ENCODE data around the gene SIK2.
A peak's percentile ranks its signal among the peaks of the same experiment; 100 is the strongest.
"Not testable (repeated sequence)": the region's sequence is repeated elsewhere in the genome, so short reads cannot be mapped to it uniquely, and the experiment has no call there.

Gene SIK2

DNA sequence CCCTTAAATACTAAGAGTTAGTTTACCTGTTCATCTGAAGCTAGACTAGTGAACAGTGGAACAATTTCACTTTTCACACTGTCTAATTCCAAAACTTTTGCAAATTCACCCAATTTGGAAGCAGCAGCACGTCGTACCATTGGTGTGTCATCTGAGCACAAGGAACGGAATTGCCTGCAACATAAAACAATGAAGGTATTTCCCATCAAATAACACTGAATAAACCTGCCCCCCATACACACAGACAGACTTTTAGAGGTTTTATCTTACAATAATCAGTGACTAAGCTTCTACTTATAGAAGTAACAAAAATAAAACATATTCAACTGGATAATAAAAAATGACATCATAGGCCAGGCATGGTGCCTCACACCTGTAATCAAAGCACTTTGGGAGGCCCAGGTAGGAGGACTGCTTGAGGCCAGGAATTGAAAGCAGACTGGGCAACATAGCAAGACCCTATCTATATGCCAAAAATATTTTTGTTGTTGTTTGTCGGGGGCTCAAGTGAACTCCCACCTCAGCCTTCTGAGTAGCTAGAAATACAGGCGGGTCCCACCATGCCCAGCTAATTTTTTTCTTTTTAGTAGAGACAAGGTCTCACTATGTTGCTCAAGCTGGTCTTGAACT lies 157.6 kb downstream of the SIK2 start:
- no peak for DNase-seq (ENCODE audit: low spot score)

DNA sequence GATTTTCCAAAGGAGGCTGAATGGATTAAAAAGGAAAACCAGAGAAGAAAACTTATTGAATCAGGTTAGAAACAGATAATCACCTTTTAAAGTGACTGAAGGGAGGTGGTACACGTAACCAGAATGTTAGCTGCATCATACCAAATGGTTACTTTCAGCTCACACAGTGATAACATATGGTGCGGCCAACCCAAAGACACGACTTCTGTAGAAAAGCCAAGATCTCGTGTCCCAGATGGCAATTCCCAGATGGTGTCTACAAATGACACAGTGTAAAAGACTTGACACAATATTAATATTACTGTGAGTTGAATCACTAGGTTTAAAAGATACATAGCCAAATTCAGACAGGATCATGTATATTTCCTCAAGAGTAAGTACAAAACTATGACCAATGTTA lies 158.8 kb downstream of the SIK2 start:
- DNase-seq (ENCODE audit: low spot score) = no peak

DNA sequence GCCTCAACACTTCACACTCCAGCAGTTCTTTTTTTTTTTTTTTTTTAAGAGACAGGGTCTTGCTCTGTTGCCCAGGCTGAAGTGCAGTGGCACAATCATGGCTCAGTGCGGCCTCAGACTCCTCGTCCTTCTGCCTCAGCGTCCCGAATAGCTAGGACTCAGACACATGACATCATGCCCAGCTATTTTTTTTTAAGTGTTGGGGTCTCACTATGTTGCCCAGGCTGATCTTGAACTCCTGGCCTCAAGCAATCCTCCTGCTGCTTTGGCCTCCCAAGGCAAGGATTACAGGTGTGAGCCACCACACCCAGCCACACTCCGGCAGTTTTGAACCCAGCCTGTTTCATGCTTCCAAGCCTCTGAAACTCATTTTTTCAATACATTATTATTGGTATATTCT lies 160.3 kb downstream of the SIK2 start:
- DNase-seq (ENCODE audit: low spot score) = no peak

DNA sequence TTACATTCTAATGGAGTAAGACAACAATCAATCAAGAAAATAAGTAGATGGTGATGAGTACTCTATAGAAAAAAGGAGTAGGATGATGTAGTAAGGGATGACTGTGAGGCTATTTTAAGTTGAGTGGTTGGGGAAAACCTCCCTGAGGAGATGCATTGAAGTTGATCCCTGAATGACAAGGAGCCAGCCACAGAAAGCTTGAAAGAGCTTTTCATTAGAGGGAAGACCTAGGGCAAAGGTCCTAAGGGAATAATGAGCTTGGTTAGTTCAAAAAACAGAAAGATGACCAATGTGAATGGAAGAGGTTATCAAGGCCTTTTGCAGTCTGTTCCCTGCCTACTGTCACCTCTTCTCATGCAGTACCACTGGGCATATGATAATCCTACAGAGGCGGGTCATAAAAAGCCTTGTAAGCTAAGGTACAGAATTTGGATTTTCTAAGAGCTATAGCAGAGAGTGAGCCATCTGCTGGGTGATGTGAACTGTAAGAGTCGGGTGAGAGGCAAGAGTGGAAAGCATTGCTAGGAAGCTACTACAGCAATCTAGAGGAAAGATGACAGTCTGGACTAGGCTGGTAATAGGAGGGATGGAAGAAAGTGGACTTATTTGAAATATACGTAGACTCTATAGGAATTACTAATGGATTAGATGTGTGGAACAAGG lies 160.9 kb downstream of the SIK2 start:
- no peak for DNase-seq (ENCODE audit: low spot score)

DNA sequence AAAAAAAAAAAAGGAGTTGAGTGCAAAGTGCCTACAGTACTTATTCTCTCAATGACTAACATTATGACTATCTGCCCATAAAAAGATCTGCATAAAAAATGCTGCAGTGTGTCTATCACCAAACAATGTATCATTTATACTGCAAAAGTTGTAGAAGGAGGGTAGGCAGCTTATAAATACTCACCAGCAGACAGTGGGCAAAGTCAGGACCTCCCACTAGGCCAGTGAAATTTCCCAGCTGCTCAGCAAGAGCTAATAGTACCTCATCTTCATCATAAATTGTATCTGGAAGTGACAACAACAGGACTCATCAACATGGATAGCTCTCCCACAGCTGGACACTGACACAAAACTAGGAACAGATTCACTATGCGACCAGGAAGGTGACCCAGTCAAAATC lies 162.4 kb downstream of the SIK2 start:
- no peak for DNase-seq (ENCODE audit: low spot score)

DNA sequence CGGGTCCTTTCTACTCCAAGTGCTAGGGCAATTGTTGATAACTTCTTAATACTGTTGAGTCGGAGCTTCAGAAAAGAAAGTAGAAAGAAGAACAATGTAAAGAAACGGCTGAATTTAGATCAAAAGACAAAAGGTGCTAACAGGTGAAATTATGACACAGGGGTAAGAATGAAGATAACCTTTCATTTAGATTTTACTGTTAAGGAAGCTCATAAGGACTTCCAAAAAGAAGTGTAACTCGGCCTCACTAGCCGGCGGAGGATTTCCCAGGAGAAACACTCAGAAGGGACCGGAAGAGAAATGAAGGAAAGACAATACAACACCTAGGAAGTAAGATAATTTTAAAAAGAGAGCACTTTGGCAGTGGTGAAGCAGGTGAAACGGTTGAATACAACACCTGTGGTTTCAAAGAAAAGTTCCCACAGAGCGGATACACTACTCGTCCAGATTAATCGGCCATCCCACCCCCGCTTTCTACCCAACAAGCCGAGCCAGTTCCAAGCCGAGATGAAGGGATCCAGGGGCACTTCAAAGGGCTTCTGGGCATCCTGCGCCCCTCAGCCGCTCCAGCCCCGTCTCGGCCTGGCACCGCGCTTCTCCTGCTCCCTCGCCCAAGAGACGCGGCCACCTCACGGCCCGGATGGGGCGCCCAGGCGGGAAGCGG lies 163.2 kb downstream of the SIK2 start:
- DNase-seq (ENCODE audit: low spot score) = no peak

DNA sequence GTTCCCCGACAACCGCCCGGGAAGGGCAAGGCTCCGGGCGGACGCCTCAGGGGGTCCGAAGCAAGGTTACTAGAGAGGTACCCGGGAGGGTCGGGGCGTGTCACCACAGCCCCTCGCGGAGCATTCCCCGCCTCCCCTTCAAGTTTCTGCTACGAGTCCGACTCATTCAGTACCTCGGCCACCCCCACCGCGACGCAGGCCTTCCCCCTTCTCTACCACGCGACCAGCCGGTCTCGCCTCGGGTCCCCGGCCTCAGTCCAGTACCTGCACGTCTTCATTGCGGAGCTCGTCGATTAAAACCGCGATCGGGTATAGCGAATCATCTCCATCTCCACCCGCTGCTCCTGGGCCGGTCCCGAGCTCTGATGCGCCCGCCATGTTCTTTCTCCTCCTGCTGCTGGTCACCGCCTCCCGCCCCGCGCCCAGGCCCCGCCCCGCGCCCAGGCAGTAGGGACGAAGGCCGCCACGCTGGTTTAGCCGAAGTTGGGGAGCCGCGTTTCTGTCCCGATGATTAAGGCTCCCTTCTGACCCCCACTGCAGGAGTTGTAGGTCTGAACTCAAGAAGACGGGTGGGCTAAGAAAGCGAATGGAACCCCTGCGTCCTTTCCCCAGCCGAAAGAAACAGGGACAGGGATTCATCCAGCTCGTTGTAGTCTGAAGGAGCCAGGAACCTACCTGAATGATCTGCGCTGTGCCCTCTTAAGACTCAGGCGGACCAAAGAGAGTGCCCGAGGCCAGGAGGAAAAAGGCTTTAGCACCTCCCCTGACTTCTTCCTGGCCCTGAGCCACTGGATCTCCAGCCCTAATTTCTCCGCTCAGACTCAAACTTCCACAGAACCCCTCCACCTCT lies 164.0 kb downstream of the SIK2 start, which contains the start of gene PPP2R1B:
PPP2R1B (minus strand) TSS at position 406 of the 850 bp plus-strand sequence; CDS start at position 378, 28 bp downstream.
- DNase-seq (ENCODE audit: low spot score) = peak; percentile 77

DNA sequence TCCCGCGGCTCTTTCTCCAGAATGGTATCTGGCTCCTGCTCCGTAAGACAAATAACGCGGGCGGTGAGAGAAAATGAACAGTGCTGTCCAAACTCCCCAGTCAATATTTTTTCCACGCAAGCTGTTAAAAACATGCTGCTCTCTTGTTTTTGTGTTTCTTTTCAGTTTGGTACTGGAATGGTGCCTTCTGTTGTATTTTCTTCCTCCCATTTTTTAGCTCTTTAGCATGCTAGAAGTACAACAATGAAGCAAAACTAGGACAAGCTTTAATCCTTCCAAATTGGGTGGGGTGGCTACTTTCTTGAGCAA lies 164.5 kb downstream of the SIK2 start:
- DNase-seq (ENCODE audit: low spot score) = no peak

DNA sequence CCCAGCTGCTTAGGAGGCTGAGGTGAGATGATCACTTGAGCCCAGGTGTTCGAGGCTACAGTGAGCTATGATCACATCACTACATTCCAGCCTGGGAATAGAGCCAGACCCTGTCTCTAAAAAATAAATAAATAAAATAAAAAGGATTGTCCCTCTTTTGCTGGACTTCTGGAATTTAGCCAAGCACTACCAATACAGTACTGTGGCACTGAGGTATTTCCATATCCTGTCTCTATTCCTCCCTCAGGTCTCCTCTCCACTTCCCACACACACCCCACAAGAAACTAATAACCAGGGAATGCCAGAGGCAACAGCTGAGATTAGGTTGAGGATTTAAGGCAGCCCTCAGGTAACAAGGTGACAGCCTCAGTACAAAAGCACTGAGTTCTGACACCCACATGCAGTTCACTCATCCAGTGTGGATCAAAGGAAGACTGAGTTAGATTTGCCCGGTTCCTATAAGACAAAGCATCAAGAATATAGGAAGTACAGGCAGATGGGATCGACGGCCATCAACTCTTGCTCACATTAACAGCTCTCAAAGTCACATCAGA lies 168.4 kb downstream of the SIK2 start:
- DNase-seq (ENCODE audit: low spot score) = no peak

DNA sequence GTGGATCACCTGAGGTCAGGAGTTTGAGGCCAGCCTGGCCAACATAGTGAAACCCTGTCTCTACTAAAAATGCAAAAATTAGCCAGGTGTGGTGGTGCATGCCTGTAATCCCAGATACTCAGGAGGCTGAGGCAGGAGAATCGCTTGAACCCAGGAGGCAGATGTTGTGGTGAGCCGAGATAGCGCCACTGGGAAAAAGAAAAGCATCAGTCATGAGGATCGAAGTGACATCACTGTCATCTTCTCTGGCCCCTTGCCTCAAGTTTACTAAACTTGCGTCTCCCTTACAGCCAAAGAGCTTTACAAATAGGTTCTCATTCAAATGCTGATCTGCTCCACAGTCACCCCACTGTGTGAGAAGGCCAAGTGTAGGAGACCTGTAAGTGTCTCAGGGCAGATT lies 169.0 kb downstream of the SIK2 start:
- DNase-seq (ENCODE audit: low spot score) = not testable (repeated sequence)

DNA sequence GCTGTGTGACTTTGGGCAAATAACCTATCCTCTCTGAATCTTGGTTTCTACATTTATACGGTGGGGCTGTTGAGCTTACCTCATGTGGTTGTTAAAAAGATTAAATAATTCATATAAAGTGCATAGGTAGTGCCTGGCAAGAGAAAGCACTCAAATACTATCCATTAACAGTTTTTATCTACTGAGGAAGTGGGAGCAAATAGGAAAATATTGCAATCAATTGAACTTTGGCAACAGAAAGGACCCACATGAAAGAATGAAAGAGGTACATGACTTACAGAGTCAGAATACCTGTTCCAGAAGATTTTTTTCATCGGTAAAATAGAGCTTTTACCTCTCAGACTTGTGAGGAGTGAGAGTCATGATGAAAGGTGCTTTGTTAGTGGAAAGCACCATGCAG lies 170.3 kb downstream of the SIK2 start:
- DNase-seq (ENCODE audit: low spot score) = no peak

DNA sequence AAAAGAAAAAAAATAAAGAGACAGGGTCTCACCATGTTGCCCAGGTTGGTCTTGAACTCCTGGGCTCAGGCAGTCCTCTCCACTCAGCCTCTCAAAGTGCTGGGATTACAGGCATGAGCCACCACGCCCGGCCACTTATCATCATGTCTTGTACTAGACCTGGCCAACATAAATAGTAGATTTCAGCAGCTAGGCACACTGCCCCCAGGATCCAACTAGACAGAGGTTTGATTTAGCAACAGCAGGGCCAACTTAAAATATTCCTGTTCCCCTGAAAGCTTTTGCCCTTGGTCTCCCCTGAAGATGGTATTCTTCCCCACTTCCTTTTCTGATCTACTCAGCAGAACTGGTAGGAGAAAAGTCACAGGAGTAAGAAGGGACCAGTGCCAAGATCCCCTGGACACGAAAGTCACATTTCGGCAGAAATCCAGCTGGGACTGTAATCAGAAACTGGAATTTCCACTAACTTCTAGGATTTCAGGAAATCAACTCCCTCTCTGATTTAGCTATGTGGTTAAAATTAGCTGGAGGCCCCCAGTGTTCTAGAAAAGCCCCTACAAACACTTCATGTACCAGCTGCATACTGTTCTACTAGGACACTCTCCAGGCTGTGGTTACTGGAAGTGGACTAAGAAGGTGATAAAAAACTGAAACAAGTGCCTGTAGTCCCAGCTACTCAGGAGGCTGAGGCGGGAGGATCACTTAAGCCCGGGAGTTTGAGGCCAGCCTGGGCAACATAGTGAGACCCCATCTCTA lies 172.9 kb downstream of the SIK2 start:
- DNase-seq (ENCODE audit: low spot score) = no peak

DNA sequence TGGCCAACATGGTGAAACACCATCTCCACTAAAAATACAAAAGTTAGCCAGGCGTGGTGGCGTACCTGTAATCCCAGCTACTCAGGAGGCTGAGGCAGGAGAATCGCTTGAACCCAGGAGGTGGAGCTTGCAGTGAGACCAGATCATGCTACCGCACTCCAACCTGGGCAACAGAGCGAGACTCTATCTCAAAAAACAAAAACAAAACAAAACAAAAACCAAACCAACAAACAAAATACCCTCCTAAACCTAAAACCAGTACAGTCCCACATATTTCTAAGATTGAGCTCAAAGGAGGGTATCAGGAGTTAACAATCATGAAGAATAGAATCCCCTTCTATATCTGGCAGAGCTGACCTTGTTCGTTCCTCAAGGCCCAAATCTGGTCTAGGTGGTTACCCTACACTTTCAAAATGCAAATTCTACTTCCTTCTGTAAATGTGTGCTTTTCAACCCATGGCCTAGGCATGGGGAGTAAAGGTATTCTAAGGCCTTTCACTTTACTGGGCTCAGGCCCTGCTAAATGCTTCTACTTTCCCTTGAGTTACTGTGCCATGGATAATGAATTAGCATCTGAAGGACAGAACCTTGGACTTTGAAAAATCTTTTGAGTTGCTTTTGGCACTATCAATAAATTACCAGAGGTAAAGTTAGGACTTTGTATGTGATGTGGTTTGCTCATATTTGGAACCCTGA lies 174.3 kb downstream of the SIK2 start:
- DNase-seq (ENCODE audit: low spot score) = no peak

DNA sequence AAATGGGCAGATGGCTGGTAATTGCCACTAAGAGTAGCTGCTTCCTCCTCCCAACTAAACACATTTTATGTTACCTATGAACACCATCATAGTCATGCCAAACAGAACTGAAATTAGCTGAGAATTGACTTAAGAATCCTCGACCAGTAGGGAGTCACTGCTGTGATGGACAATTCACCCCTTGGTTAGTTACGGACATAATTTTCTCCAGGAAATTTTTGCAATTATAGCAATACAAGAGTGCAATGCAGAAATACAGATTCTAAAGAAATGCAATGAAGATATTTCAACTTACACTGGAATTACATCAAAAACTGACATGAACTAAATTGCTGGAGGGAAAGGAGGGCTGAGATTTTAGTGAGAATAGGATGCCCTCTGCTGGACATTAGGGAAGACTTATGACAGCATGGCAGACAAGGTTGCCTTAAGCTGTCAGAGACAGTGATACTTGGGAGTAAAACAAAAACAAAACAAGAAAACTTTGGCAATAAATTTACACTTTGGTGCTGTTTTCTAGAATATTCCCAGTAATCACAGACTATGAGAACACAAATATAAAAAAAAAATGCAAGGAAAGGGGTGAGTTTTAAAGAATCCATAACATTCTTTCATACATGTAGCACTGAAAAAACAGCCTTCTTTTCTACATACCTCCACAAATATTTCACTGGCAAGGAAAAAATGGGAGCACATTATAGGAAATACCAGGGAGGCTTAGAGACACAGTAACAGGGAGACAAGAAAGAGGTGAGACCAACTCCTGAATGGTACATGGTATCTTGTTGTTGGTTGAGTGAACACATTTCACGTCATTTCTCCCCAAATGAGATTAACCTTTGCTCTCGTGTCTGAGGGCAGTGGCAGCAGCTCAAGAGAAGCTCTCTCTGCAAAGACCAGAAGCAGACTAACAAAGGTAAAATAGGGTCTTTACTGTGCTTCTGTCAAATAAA lies 175.1 kb downstream of the SIK2 start:
- DNase-seq (ENCODE audit: low spot score) = peak; percentile 60

DNA sequence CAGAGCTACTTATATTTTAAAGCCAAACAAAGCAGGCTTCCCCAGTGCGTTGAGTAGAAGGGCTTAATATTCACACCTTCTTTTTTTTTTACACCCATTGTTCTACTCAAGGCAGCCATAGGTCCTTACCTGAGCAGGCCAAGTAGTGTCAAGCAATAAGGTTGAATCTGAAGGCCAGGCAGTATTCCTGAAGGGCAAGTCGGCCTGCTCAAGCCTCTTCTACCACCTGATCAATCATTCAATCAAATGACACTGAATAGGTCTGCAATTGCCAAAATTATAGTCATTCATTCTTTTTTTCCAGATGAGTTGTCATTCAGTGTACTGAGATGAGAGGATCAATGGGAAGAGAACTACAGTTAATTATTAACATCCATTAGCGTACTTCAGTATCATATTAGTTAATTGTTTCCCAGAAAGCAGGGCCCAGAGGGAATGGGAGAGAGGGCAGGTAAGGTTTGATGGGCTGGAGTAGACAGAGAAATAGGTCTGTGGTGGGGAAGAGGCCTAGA lies 175.9 kb downstream of the SIK2 start:
- DNase-seq (ENCODE audit: low spot score) = no peak

DNA sequence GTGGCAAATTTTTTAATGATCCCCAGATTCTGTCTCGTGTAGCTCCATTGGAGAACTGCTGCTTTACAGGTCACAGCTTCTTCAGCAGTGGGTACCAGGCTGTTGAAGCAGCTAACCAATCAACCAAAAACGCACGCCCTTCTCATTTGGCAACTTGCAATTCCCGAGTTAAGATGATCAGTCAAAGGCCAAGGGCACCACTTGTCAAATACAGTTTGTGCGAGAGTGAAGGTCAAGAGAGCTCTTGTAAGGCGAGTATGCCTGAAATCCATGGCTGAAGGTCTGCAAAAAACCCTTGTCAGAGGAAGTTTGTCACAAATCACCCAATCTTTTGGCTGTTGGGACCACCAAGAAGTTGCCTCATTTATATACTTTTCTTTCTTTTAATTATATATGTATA lies 176.9 kb downstream of the SIK2 start:
- no peak for DNase-seq (ENCODE audit: low spot score)
